ENCODE data around the gene TRIM47. TPM values are rescaled to one million over a fixed set of nuclear protein-coding genes. Genes with fewer than 3 reads are reported as not detected.

TRIM47 gene
- total RNA-seq, 1 experiment from 2014 or later: 86.7 TPM

DNA sequence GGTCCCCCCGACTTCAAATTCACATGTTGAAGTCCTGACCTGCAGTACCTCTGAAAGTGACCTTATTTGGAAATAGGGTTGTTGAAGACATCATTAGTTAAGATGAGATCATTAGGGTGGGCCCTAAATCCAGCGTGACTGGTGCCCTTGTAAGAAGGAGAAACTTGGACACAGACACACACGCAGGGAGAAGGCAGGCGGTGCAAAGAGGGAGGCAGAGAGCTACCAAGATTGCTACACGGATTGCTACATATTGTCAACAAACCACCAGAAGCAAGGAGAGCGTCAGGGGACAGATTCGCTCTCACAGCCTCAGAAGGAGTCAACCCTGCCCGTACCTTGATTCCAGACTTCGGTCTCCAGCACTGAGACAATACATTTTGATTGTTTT lies 16.5 kb downstream of the TRIM47 start:
- no peak overlapping the region for H2AFZ ChIP-seq (ENCODE audit: low read depth, low read length, poor library complexity, severe bottlenecking)
- no peak overlapping the region for H3K4me2 ChIP-seq (ENCODE audit: low read length)
- POLR2A ChIA-PET: interaction anchor here (1.0 to 3.0 kb wide), 5 partner anchors 11 to 87 kb away, joined by 3 to 7 read pairs (median 6); a partner anchor contains a TSS
- no peak overlapping the region for H3K9ac ChIP-seq (ENCODE audit: low read length)
- no TSS peak for BruUV-seq (replicated peaks)
- H3K4me3 ChIP-seq (replicated peaks in 1 of 2; ENCODE audit: low read depth in 1 of 2, low read length in 2 of 2): no peak overlapping the region
- TF ChIP-seq YY1 (IDR thresholded peaks at IDR 0.05; ENCODE audit: extremely low read depth, insufficient replicate concordance, low read depth, low read length) (no peak), ZFX (IDR thresholded peaks at IDR 0.05) (no peak), EZH2phosphoT487 (IDR thresholded peaks at IDR 0.05; ENCODE audit: borderline replicate concordance) (no peak), JUND (IDR thresholded peaks at IDR 0.05) (no peak), EZH2 (IDR thresholded peaks at IDR 0.05) (no peak), FOSL1 (IDR thresholded peaks at IDR 0.05; ENCODE audit: low read depth) (no peak), ELF1 (IDR thresholded peaks at IDR 0.05; ENCODE audit: borderline replicate concordance, low read depth) (no peak), CTCF (IDR thresholded peaks at IDR 0.05 in 2 of 3, conservative IDR thresholded peaks at IDR 0.05 in 1 of 3; ENCODE audit: borderline replicate concordance in 1 of 3, insufficient read depth in 1 of 3, low read depth in 2 of 3, low read length in 2 of 3) (no peak), CEBPB (IDR thresholded peaks at IDR 0.05; ENCODE audit: low read depth) (no peak), TCF7L2 (IDR thresholded peaks at IDR 0.05; ENCODE audit: borderline replicate concordance, extremely low read depth, insufficient read depth, insufficient read length) (no peak), CBX3 (IDR thresholded peaks at IDR 0.05; ENCODE audit: low read depth) (no peak), SP1 (IDR thresholded peaks at IDR 0.05; ENCODE audit: low read depth) (no peak), POLR2AphosphoS5 (IDR thresholded peaks at IDR 0.05; ENCODE audit: low read depth, low read length) (no peak), MAX (IDR thresholded peaks at IDR 0.05) (no peak), SRF (IDR thresholded peaks at IDR 0.05; ENCODE audit: low read depth) (no peak), POLR2A (IDR thresholded peaks at IDR 0.05; ENCODE audit: borderline replicate concordance, extremely low read depth, insufficient read depth, insufficient read length) (no peak)
- TF ChIP-seq, protein P1, sequence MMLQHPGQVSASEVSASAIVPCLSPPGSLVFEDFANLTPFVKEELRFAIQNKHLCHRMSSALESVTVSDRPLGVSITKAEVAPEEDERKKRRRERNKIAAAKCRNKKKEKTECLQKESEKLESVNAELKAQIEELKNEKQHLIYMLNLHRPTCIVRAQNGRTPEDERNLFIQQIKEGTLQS (IDR thresholded peaks at IDR 0.05): no peak
- TF ChIP-seq, protein P2, sequence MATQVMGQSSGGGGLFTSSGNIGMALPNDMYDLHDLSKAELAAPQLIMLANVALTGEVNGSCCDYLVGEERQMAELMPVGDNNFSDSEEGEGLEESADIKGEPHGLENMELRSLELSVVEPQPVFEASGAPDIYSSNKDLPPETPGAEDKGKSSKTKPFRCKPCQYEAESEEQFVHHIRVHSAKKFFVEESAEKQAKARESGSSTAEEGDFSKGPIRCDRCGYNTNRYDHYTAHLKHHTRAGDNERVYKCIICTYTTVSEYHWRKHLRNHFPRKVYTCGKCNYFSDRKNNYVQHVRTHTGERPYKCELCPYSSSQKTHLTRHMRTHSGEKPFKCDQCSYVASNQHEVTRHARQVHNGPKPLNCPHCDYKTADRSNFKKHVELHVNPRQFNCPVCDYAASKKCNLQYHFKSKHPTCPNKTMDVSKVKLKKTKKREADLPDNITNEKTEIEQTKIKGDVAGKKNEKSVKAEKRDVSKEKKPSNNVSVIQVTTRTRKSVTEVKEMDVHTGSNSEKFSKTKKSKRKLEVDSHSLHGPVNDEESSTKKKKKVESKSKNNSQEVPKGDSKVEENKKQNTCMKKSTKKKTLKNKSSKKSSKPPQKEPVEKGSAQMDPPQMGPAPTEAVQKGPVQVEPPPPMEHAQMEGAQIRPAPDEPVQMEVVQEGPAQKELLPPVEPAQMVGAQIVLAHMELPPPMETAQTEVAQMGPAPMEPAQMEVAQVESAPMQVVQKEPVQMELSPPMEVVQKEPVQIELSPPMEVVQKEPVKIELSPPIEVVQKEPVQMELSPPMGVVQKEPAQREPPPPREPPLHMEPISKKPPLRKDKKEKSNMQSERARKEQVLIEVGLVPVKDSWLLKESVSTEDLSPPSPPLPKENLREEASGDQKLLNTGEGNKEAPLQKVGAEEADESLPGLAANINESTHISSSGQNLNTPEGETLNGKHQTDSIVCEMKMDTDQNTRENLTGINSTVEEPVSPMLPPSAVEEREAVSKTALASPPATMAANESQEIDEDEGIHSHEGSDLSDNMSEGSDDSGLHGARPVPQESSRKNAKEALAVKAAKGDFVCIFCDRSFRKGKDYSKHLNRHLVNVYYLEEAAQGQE (IDR thresholded peaks at IDR 0.05; ENCODE audit: low read depth): no peak
- TF ChIP-seq, protein P3, sequence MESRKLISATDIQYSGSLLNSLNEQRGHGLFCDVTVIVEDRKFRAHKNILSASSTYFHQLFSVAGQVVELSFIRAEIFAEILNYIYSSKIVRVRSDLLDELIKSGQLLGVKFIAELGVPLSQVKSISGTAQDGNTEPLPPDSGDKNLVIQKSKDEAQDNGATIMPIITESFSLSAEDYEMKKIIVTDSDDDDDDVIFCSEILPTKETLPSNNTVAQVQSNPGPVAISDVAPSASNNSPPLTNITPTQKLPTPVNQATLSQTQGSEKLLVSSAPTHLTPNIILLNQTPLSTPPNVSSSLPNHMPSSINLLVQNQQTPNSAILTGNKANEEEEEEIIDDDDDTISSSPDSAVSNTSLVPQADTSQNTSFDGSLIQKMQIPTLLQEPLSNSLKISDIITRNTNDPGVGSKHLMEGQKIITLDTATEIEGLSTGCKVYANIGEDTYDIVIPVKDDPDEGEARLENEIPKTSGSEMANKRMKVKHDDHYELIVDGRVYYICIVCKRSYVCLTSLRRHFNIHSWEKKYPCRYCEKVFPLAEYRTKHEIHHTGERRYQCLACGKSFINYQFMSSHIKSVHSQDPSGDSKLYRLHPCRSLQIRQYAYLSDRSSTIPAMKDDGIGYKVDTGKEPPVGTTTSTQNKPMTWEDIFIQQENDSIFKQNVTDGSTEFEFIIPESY (IDR thresholded peaks at IDR 0.05; ENCODE audit: extremely low read depth, insufficient replicate concordance, low read length): no peak
- ATAC-seq (no peak), DNase-seq (ENCODE audit: low read depth, low spot score) (no peak)
- no peaks in the 10 kb centered on the region for H3K9me3 ChIP-seq (ENCODE audit: control insufficient read depth in 1 of 2, insufficient read depth in 1 of 2, low read depth in 1 of 2, low read length in 2 of 2)
- H4K20me1 ChIP-seq (ENCODE audit: insufficient read depth): no peaks in the 10 kb centered on the region
- H3K36me3 ChIP-seq (ENCODE audit: control insufficient read depth in 1 of 2, insufficient read depth in 2 of 2, low read length in 2 of 2): no peaks in the 10 kb centered on the region
- no peaks in the 10 kb centered on the region for H3K9me2 ChIP-seq (ENCODE audit: insufficient read depth)
- RAD21 ChIA-PET (ENCODE audit: low non-redundant PET in 1 of 2, low total read pairs in 2 of 2, uncharacterized antibody in 2 of 2, unreplicated experiment in 2 of 2): interaction anchor here in 1 of 2 experiments (1.9 kb wide), 1 partner anchor 14 kb away, joined by 5 read pairs; no protein-coding TSS in a partner anchor
- H3K27me3 ChIP-seq (ENCODE audit: insufficient read depth, low read length): no peaks in the 10 kb centered on the region
- intact Hi-C loops (cut with micrococcal nuclease): no loop called here
- no peaks in the 10 kb centered on the region for H3K79me2 ChIP-seq (ENCODE audit: insufficient read depth, low read length)
- CTCF ChIA-PET: interaction anchor here (1.0 to 4.9 kb wide), 6 partner anchors 10 to 140 kb away, joined by 3 to 52 read pairs (median 8); partner anchors contain the start of gene TRIM47
- peaks cover 20 to 36% of the 10 kb centered on the region in 2 experiments; a peak in 3 of 4 replicates for H3K4me1 ChIP-seq (ENCODE audit: control insufficient read depth in 1 of 2, insufficient read depth in 2 of 2, low read length in 2 of 2)
- H3K27ac ChIP-seq (ENCODE audit: low read depth, low read length): no peak overlapping the region; the same call in 1 of the 2 replicates

All from HCT116 (cell line).